Measurements from ENCODE around the gene ZNF701.
A peak's percentile ranks its signal among the peaks of the same experiment; 100 is the strongest.

DNA sequence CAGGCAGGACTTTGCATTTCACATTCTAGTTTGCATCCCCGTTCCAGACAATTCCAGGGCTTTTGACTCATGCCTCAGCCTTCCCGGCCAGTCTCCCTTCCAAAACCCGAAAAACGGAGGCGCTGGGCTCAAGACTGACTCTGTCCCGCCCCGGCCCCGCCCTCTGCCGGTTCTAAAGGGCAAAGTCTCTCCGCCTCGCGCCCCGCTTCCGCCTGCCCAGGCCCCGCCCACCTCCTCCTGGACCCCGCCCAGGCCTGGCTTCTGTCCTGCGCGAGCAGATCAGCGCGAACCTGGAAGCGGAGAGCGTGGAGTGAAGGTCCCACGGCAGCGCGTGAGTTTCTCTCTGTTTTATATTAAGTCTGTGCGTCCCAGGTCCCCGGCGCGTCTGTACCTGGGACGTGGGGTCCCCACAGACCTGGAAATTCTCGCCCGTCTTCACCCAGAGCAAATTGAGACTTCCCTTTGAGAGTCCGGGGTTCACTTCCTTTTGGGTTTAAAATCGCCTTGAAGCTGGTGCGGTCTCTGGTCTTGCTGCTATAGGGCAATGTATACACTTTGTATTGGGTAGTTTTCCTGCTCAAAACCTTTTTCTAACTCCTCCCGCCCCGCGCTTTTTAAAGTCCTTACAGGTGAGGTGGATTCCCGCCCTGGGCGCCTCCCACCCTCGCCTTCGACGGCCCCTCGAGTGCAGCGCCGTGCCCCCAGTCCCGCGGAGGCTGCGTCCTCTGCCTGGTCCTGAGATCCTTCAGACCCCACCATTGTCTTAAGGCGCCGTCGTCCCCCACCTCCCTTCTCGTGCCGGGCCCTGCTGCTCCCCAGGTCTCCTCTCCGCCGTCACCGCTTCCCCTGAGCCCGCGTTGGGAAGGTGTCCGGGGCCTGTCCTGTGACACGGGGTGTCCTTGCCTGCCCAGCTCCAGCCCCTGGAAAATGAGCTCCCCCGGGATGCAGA lies 31.2 kb downstream of the ZNF701 start:
- peak; percentile 27 for TF ChIP-seq CTCF (IDR thresholded peaks at IDR 0.05; ENCODE audit: low read depth, low read length)
- TF ChIP-seq EZH2phosphoT487 (IDR thresholded peaks at IDR 0.05; ENCODE audit: low read depth), result no peak
